Breast epithelium (tissue), 4 donors: ENCODE data around the gene PGRMC1. TPM values are rescaled to one million over a fixed set of nuclear protein-coding genes. Genes with fewer than 3 reads are reported as not detected.
A peak's percentile ranks its signal among the peaks of the same experiment; 100 is the strongest.
"Not testable (repeated sequence)": the region's sequence is repeated elsewhere in the genome, so short reads cannot be mapped to it uniquely, and the experiment has no call there.

Experiments
- DNase-seq, 2 donors: peaks; one replicate each; pipeline ENCODE4 v3.0.0-alpha.2; 2019; ENCODE audit warnings: low spot score in 2 of 2
- H3K27ac ChIP-seq, 2 donors: fragments of 200-600 bp; sonication (generic) in 1 of 2; one replicate each; pipeline ENCODE4 v1.5.1; 2016 to 2019; ENCODE audit warnings: mild to moderate bottlenecking in 1 of 2
- H3K27me3 ChIP-seq, 2 donors: fragments of 200-600 bp; sonication (generic) in 1 of 2; one replicate each; pipeline versions ENCODE4 v1.5.1 to v1.6.0; 2017 to 2019; ENCODE audit warnings: control low read depth in 1 of 2, mild to moderate bottlenecking in 1 of 2
- H3K36me3 ChIP-seq: fragments of 200-600 bp; one replicate; pipeline ENCODE4 v1.5.1; 2019
- H3K4me1 ChIP-seq, 2 donors: fragments of 200-600 bp; sonication (generic); one replicate each; pipeline ENCODE4 v1.5.1; 2016 to 2019; ENCODE audit warnings: control low read depth in 1 of 2
- H3K4me3 ChIP-seq, 3 donors: fragments of 200-600 bp; sonication (generic); 1 replicate in 2 of 3; 2 replicates in 1 of 3; pipeline ENCODE4 v1.5.1; 2016 to 2019; ENCODE audit warnings: mild to moderate bottlenecking in 3 of 3, moderate library complexity in 2 of 3
- H3K9me3 ChIP-seq, 2 donors: fragments of 200-600 bp; sonication (generic) in 1 of 2; one replicate each; pipeline ENCODE4 v1.5.1; 2016 to 2019; ENCODE audit warnings: control low read depth in 1 of 2
- CTCF ChIP-seq, 3 donors: fragments of 450-650 bp; IDR thresholded peaks; one replicate each; pipeline ENCODE4 v1.5.1; 2016 to 2017; ENCODE audit warnings: antibody characterized with exemption in 3 of 3, mild to moderate bottlenecking in 3 of 3, moderate library complexity in 3 of 3
- POLR2A ChIP-seq: fragments of 450-650 bp; IDR thresholded peaks from one replicate; pipeline ENCODE4 v1.6.1; 2016; ENCODE audit warnings: antibody characterized with exemption, mild to moderate bottlenecking, moderate library complexity
- POLR2AphosphoS5 ChIP-seq, 3 donors: sonication (generic); formaldehyde crosslinking; IDR thresholded peaks; one replicate each; pipeline ENCODE4 v1.6.1; 2017; ENCODE audit warnings: antibody characterized with exemption in 3 of 3
- intact Hi-C: fragments of 100-400 bp; cut with DNase I; formaldehyde crosslinking; loops from one replicate; pipeline ENCODE4 v1.15.1; 2023; ENCODE audit warnings: low total_unique reads
- total RNA-seq, 3 donors: library from RNA; depleted of rRNA; stranded (reverse); fragments of >200 nt; gene quantifications; one replicate each; pipeline ENCODE4 v1.1.0, GENCODE V29; 2016

PGRMC1 gene
- total RNA-seq, 3 donors from 2014 or later, result 118 to 217 (median 177) TPM

GRCh38 chrX:119266364-119266995 lies 30.4 kb downstream of the PGRMC1 start:
- no peak overlapping the region for H3K4me3 ChIP-seq
- no peak overlapping the region for H3K27ac ChIP-seq
- H3K36me3 ChIP-seq, result no peaks in the 10 kb centered on the region
- intact Hi-C loops, result no loop called here
- no peak for TF ChIP-seq POLR2AphosphoS5 (IDR thresholded peaks at IDR 0.05)
- no peak for TF ChIP-seq POLR2A
- peak; percentile 12 to 31 (median 31) for TF ChIP-seq CTCF (IDR thresholded peaks at IDR 0.05)
- peaks cover 0 to 40% of the 10 kb centered on the region in 2 donors for H3K27me3 ChIP-seq
- DNase-seq, result no peak
- no peaks in the 10 kb centered on the region for H3K9me3 ChIP-seq
- H3K4me1 ChIP-seq, result no peaks in the 10 kb centered on the region

- H3K27ac ChIP-seq, H3K4me3 ChIP-seq, H3K4me1 ChIP-seq, H3K9me3 ChIP-seq, DNase-seq, H3K36me3 ChIP-seq, intact Hi-C loops: not testable (repeated sequence)
- peaks cover 0 to 36% of the 10 kb centered on the region in 2 donors for H3K27me3 ChIP-seq
Observed at GRCh38 chrX:119267115-119267514, 31.0 kb downstream of the PGRMC1 start.

- DNase-seq, result no peak
- no peak for TF ChIP-seq POLR2AphosphoS5 (IDR thresholded peaks at IDR 0.05)
- no peak for TF ChIP-seq CTCF (IDR thresholded peaks at IDR 0.05)
- no peak for TF ChIP-seq POLR2A
- H3K27me3 ChIP-seq, result peaks cover 0 to 48% of the 10 kb centered on the region in 2 donors
- H3K36me3 ChIP-seq, result no peaks in the 10 kb centered on the region
- H3K27ac ChIP-seq, result no peak overlapping the region
- H3K9me3 ChIP-seq, result no peaks in the 10 kb centered on the region
- intact Hi-C loops, result no loop called here
- H3K4me3 ChIP-seq, result peak overlapping the region in 2 of 3 donors; percentile 3 to 49
- no peaks in the 10 kb centered on the region for H3K4me1 ChIP-seq
Observed at GRCh38 chrX:119272882-119273419, 36.9 kb downstream of the PGRMC1 start.

- no peak overlapping the region for H3K27ac ChIP-seq
- TF ChIP-seq CTCF (IDR thresholded peaks at IDR 0.05) (no peak), POLR2AphosphoS5 (IDR thresholded peaks at IDR 0.05) (no peak), POLR2A (no peak)
- intact Hi-C loops, result no loop called here
- no peaks in the 10 kb centered on the region for H3K9me3 ChIP-seq
- no peak for DNase-seq
- peaks cover 0 to 49% of the 10 kb centered on the region in 2 donors for H3K27me3 ChIP-seq
- H3K4me1 ChIP-seq, result no peaks in the 10 kb centered on the region
- no peaks in the 10 kb centered on the region for H3K36me3 ChIP-seq
- peak overlapping the region in 2 of 3 donors; percentile 3 to 49 for H3K4me3 ChIP-seq
Observed at GRCh38 chrX:119273420-119274192, 37.5 kb downstream of the PGRMC1 start.

- H3K27ac ChIP-seq, H3K4me3 ChIP-seq, H3K9me3 ChIP-seq, H3K4me1 ChIP-seq, DNase-seq, H3K36me3 ChIP-seq, intact Hi-C loops: not testable (repeated sequence)
- H3K27me3 ChIP-seq, result peaks cover 0 to 35% of the 10 kb centered on the region in 2 donors
Observed at GRCh38 chrX:119282347-119282746, 46.3 kb downstream of the PGRMC1 start.

- intact Hi-C loops, result no loop called here
- H3K36me3 ChIP-seq, result no peaks in the 10 kb centered on the region
- TF ChIP-seq CTCF (IDR thresholded peaks at IDR 0.05) (no peak), POLR2AphosphoS5 (IDR thresholded peaks at IDR 0.05) (no peak), POLR2A (no peak)
- H3K27me3 ChIP-seq, result peaks cover 0 to 28% of the 10 kb centered on the region in 2 donors
- no peak for DNase-seq
- no peak overlapping the region for H3K27ac ChIP-seq
- H3K9me3 ChIP-seq, result no peaks in the 10 kb centered on the region
- H3K4me3 ChIP-seq, result no peak overlapping the region
- no peaks in the 10 kb centered on the region for H3K4me1 ChIP-seq
Observed at GRCh38 chrX:119288890-119289393, 52.9 kb downstream of the PGRMC1 start.
